A549 (cell line): Measurements from ENCODE around the gene EBLN2. TPM values are rescaled to one million over a fixed set of nuclear protein-coding genes. Genes with fewer than 3 reads are reported as not detected.

Experiments used
- ATAC-seq, 2 experiments: fragments of 200-7000 bp in 1 of 2; fragments of >200 bp in 1 of 2; cut with Nextera tagmentation in 1 of 2; cut with Tn5 transposase in 1 of 2; 3 replicates each; pipeline versions ENCODE4 v1.8.0 to v1.9.1; 2018 to 2020; ENCODE audit warnings: mild to moderate bottlenecking in 1 of 2, moderate library complexity in 1 of 2
- CTCF ChIA-PET: fragments of 300-600 bp; sonication (Branson Sonifier 250); formaldehyde crosslinking; extraction: SDS; loops from one replicate; lab custom pipeline; 2021; ENCODE audit warnings: antibody characterized with exemption, inconsistent platforms; lab: Yijun Ruan, JAX
- POLR2A ChIA-PET: fragments of 350-600 bp; formaldehyde crosslinking; extraction: SDS; loops from one replicate; lab custom pipeline; 2021; ENCODE audit warnings: antibody characterized with exemption, inconsistent platforms; lab: Yijun Ruan, JAX
- DNase-seq, 2 experiments: peaks; one replicate each; pipeline versions ENCODE4 v3.0.0 to v3.0.0-alpha.2; 2011 to 2016; ENCODE audit warnings: low read depth in 1 of 2, low spot score in 1 of 2
- FAIRE-seq: peaks from 2 replicates; lab custom pipeline; 2011; peaks lifted over from hg19 to GRCh38; lab: Jason Lieb, UNC
- H3K27ac ChIP-seq, 2 experiments: fragments of >200 bp; sonication (Bioruptor Twin); formaldehyde crosslinking; 3 replicates each; pipeline ENCODE4 v1.5.1; 2016 to 2017
- H3K4me1 ChIP-seq: fragments of >200 bp; sonication (Bioruptor Twin); formaldehyde crosslinking; 3 replicates; pipeline ENCODE4 v1.6.1; 2016
- H3K4me2 ChIP-seq: fragments of >200 bp; sonication (Bioruptor Twin); formaldehyde crosslinking; 3 replicates; pipeline ENCODE4 v1.6.1; 2016
- H3K4me3 ChIP-seq: fragments of >200 bp; sonication (Bioruptor Twin); formaldehyde crosslinking; 3 replicates; pipeline ENCODE4 v1.5.1; 2016
- H3K9me3 ChIP-seq: fragments of >200 bp; sonication (Bioruptor Twin); formaldehyde crosslinking; 3 replicates; pipeline ENCODE4 v1.6.1; 2016
- BHLHE40 ChIP-seq: IDR thresholded peaks from 2 replicates; pipeline ENCODE4 v1.6.1; 2012; ENCODE audit warnings: low read depth, low read length, inconsistent platforms
- CBX8 ChIP-seq: fragments of 200-600 bp; sonication (generic); IDR thresholded peaks from 2 replicates; pipeline ENCODE4 v1.6.1; 2016
- CHD4 ChIP-seq: fragments of 200-600 bp; sonication (generic); IDR thresholded peaks from 2 replicates; pipeline ENCODE4 v1.6.1; 2016; ENCODE audit warnings: antibody characterized with exemption, mild to moderate bottlenecking, borderline replicate concordance
- EP300 ChIP-seq, 2 experiments: fragments of >200 bp; sonication (Bioruptor Twin); formaldehyde crosslinking; IDR thresholded peaks; 2 replicates in 1 of 2; 3 replicates in 1 of 2; pipeline ENCODE4 v1.6.1; 2016 to 2017
- HDAC2 ChIP-seq: fragments of 200-600 bp; sonication (generic); IDR thresholded peaks from 2 replicates; pipeline ENCODE4 v1.6.1; 2016
- HEYL ChIP-seq: fragments of 250-450 bp; sonication (Bioruptor Pico); IDR thresholded peaks from 2 replicates; pipeline ENCODE4 v1.8.0; 2021; ENCODE audit warnings: mild to moderate bottlenecking, moderate library complexity
- JUN ChIP-seq, 2 experiments: fragments of >200 bp; sonication (Bioruptor Twin); formaldehyde crosslinking; IDR thresholded peaks; 2 replicates in 1 of 2; 3 replicates in 1 of 2; pipeline ENCODE4 v1.6.1; 2016 to 2017
- JUNB ChIP-seq: fragments of >200 bp; sonication (Bioruptor Twin); formaldehyde crosslinking; IDR thresholded peaks from 2 replicates; pipeline ENCODE4 v1.6.1; 2016
- KDM5A ChIP-seq: fragments of 200-600 bp; sonication (generic); IDR thresholded peaks from 2 replicates; pipeline ENCODE4 v1.6.1; 2016; ENCODE audit warnings: antibody characterized with exemption, mild to moderate bottlenecking
- MAFK ChIP-seq: fragments of 450-650 bp; IDR thresholded peaks from 2 replicates; pipeline ENCODE4 v1.6.1; 2014; ENCODE audit not compliant: partially characterized antibody
- MYC ChIP-seq: IDR thresholded peaks from 2 replicates; pipeline ENCODE4 v1.6.1; 2012; ENCODE audit warnings: mild to moderate bottlenecking, inconsistent platforms, low read length, improper control_type of control experiment, borderline replicate concordance
- NFE2L2 ChIP-seq: fragments of 150-350 bp; conservative IDR thresholded peaks from 2 replicates; pipeline ENCODE4 v1.6.1; 2014; ENCODE audit warnings: low read length
- NPAS2 ChIP-seq: fragments of 250-450 bp; sonication (Bioruptor Pico); IDR thresholded peaks from 2 replicates; pipeline ENCODE4 v1.8.0; 2022; ENCODE audit warnings: mild to moderate bottlenecking, moderate library complexity, borderline replicate concordance
- NR3C1 ChIP-seq: fragments of >200 bp; sonication (Bioruptor Twin); formaldehyde crosslinking; IDR thresholded peaks from 3 replicates; pipeline ENCODE4 v1.6.1; 2017
- PHF8 ChIP-seq: fragments of 200-600 bp; sonication (generic); IDR thresholded peaks from 2 replicates; pipeline ENCODE4 v1.6.1; 2016; ENCODE audit warnings: low read depth, mild to moderate bottlenecking, antibody characterized with exemption, moderate library complexity, borderline replicate concordance
- POLR2AphosphoS2 ChIP-seq: conservative IDR thresholded peaks from 2 replicates; pipeline ENCODE4 v1.6.1; 2012; ENCODE audit warnings: low read length, improper control_type of control experiment, inconsistent platforms
- RNF2 ChIP-seq: fragments of 200-600 bp; sonication (generic); IDR thresholded peaks from 2 replicates; pipeline ENCODE4 v1.6.1; 2016; ENCODE audit warnings: low read depth, mild to moderate bottlenecking, antibody characterized with exemption, moderate library complexity, borderline replicate concordance
- TP53 ChIP-seq: fragments of 250-450 bp; sonication (Bioruptor Pico); IDR thresholded peaks from 2 replicates; pipeline ENCODE4 v1.5.0; 2021; ENCODE audit warnings: mild to moderate bottlenecking, moderate library complexity
- ZNF302 ChIP-seq: fragments of 250-450 bp; sonication (Bioruptor Pico); IDR thresholded peaks from 2 replicates; pipeline ENCODE4 v1.9.0; 2021; ENCODE audit warnings: inconsistent platforms, mild to moderate bottlenecking, moderate library complexity
- ZSCAN20 ChIP-seq: fragments of 250-450 bp; sonication (Bioruptor Pico); IDR thresholded peaks from 2 replicates; pipeline ENCODE4 v1.8.0; 2022; ENCODE audit warnings: mild to moderate bottlenecking, moderate library complexity
- WGBS: methylation state at CpG from one replicate; pipeline ENCODE4 v1.1.6; 2017; ENCODE audit errors: missing lambda C conversion rate; 5-methylcytosine and 5-hydroxymethylcytosine counted together
- polyA plus RNA-seq, 4 experiments: library from polyadenylated mRNA; depleted of rRNA in 3 of 4; stranded (reverse); fragments of >200 nt; fragmentation: RNase III in 1 of 4; extraction: RNeasy Plus Mini Kit Qiagen cat#74134 plus additional on column Dnase treatment in 1 of 4; gene quantifications; 2 replicates in 3 of 4; 3 replicates in 1 of 4; pipeline ENCODE4 v1.2.3, GENCODE V29; 2011 to 2017
- TF ChIP-seq, protein P1 (sequence below): fragments of >200 bp; sonication (Bioruptor Twin); formaldehyde crosslinking; IDR thresholded peaks from 3 replicates; pipeline ENCODE4 v1.6.1; 2016
- TF ChIP-seq, protein P2 (sequence below): fragments of 150-350 bp; IDR thresholded peaks from 2 replicates; pipeline ENCODE4 v1.6.1; 2014; ENCODE audit warnings: low read depth, mild to moderate bottlenecking, low read length
- TF ChIP-seq, protein P3 (sequence below): fragments of >200 bp; sonication (Bioruptor Twin); formaldehyde crosslinking; IDR thresholded peaks from 3 replicates; pipeline ENCODE4 v1.5.1; 2016
- TF ChIP-seq, protein P4 (sequence below): fragments of 450-650 bp; IDR thresholded peaks from 2 replicates; pipeline ENCODE4 v1.6.1; 2014; ENCODE audit warnings: antibody characterized with exemption
- TF ChIP-seq, protein P5 (sequence below): fragments of 250-450 bp; sonication (Bioruptor Pico); IDR thresholded peaks from 2 replicates; pipeline ENCODE4 v1.5.0; 2021; ENCODE audit warnings: mild to moderate bottlenecking, moderate library complexity, borderline replicate concordance
- TF ChIP-seq, protein P6 (sequence below): IDR thresholded peaks from 2 replicates; pipeline ENCODE4 v1.6.1; 2012

EBLN2 gene
- polyA plus RNA-seq, 2 of the 4 experiments (the other 2 are of a cell fraction): 1.4 to 4.1 TPM

DNA sequence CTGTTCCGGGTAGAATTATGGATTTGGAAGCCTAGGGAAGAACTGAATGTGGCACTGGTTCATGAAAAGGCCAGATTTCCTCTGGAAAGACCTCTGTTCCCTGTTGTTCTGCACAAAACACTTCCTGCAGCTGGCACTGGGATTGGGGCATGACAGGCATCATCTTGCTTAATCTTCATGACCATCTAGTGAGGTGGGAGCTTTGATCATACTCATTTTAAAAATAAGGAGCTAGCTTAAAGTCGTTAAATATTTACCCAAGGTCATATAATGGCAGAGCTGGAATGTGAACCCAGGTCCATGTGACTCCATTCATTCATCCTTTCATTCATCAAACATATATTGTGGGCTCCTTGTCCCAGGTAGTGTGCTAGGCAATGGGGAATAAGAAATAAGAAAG, 40.4 kb downstream of the EBLN2 start:
- Histone ChIP-seq H3K4me3 (no peak overlapping the region), H3K27ac (no peak overlapping the region), H3K9me3 (no peaks in the 10 kb centered on the region), H3K4me2 (no peak overlapping the region), H3K4me1 (no peaks in the 10 kb centered on the region)
- DNase-seq: no peak
- FAIRE-seq: no peak
- ChIA-PET POLR2A (no interaction called here), CTCF (interaction anchor here (0.7 to 9.4 kb wide), 17 partner anchors 8 to 406 kb away, joined by 3 to 77 read pairs (median 5); no protein-coding TSS in a partner anchor)
- WGBS: 0% methylated on average over 2 of the region's 2 CpGs
- TF ChIP-seq, protein P1, sequence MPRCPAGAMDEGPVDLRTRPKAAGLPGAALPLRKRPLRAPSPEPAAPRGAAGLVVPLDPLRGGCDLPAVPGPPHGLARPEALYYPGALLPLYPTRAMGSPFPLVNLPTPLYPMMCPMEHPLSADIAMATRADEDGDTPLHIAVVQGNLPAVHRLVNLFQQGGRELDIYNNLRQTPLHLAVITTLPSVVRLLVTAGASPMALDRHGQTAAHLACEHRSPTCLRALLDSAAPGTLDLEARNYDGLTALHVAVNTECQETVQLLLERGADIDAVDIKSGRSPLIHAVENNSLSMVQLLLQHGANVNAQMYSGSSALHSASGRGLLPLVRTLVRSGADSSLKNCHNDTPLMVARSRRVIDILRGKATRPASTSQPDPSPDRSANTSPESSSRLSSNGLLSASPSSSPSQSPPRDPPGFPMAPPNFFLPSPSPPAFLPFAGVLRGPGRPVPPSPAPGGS: no peak
- TF ChIP-seq KDM5A (no peak), HEYL (CRISPR knock-in tag) (no peak), RNF2 (no peak), PHF8 (no peak), MAFK (no peak), NFE2L2 (no peak), JUN (IDR thresholded peaks at IDR 0.05) (no peak), MYC (no peak), NR3C1 (no peak), HDAC2 (no peak), BHLHE40 (no peak), POLR2AphosphoS2 (no peak), NPAS2 (CRISPR knock-in tag) (no peak)
- TF ChIP-seq, protein P2, sequence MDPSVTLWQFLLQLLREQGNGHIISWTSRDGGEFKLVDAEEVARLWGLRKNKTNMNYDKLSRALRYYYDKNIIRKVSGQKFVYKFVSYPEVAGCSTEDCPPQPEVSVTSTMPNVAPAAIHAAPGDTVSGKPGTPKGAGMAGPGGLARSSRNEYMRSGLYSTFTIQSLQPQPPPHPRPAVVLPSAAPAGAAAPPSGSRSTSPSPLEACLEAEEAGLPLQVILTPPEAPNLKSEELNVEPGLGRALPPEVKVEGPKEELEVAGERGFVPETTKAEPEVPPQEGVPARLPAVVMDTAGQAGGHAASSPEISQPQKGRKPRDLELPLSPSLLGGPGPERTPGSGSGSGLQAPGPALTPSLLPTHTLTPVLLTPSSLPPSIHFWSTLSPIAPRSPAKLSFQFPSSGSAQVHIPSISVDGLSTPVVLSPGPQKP: no peak
- TF ChIP-seq, protein P3, sequence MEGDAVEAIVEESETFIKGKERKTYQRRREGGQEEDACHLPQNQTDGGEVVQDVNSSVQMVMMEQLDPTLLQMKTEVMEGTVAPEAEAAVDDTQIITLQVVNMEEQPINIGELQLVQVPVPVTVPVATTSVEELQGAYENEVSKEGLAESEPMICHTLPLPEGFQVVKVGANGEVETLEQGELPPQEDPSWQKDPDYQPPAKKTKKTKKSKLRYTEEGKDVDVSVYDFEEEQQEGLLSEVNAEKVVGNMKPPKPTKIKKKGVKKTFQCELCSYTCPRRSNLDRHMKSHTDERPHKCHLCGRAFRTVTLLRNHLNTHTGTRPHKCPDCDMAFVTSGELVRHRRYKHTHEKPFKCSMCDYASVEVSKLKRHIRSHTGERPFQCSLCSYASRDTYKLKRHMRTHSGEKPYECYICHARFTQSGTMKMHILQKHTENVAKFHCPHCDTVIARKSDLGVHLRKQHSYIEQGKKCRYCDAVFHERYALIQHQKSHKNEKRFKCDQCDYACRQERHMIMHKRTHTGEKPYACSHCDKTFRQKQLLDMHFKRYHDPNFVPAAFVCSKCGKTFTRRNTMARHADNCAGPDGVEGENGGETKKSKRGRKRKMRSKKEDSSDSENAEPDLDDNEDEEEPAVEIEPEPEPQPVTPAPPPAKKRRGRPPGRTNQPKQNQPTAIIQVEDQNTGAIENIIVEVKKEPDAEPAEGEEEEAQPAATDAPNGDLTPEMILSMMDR: no peak
- TF ChIP-seq, protein P4, sequence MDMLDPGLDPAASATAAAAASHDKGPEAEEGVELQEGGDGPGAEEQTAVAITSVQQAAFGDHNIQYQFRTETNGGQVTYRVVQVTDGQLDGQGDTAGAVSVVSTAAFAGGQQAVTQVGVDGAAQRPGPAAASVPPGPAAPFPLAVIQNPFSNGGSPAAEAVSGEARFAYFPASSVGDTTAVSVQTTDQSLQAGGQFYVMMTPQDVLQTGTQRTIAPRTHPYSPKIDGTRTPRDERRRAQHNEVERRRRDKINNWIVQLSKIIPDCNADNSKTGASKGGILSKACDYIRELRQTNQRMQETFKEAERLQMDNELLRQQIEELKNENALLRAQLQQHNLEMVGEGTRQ: no peak
- no peak for ATAC-seq

DNA sequence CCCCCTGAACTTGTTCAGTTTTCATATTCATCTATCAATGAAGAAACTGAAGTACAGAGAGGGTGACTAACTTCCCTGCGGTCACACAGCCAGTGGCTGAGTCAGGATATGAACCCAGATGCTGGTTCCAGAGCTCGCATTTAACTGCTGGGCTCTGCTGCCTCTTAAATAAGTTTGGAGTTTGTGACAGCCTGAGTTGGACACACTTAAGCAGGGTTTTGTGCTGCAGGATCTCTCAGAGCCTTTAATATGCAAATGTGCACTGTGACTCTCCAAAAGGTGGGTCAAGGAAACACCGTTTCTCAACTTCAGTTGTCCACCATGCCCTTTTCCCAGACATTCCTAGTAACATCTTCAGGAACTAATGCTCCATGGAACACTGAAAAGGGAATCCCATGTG, 45.8 kb downstream of the EBLN2 start:
- DNase-seq (no peak), ATAC-seq (no peak), FAIRE-seq (no peak)
- ChIA-PET CTCF (interaction anchor here (0.7 to 9.4 kb wide), 2 partner anchors 20 to 395 kb away, joined by 3 to 77 read pairs; no protein-coding TSS in a partner anchor), POLR2A (no interaction called here)
- H3K4me1 ChIP-seq: no peaks in the 10 kb centered on the region
- H3K9me3 ChIP-seq: no peaks in the 10 kb centered on the region
- no peak overlapping the region for H3K4me3 ChIP-seq
- TF ChIP-seq MAFK (no peak), PHF8 (no peak), CBX8 (no peak), ZSCAN20 (CRISPR knock-in tag) (no peak), CHD4 (no peak), HDAC2 (no peak), TP53 (CRISPR knock-in tag) (no peak), JUNB (no peak), EP300 (IDR thresholded peaks at IDR 0.05) (no peak), POLR2AphosphoS2 (no peak), MYC (no peak), ZNF302 (CRISPR knock-in tag) (no peak)
- TF ChIP-seq, protein P5, sequence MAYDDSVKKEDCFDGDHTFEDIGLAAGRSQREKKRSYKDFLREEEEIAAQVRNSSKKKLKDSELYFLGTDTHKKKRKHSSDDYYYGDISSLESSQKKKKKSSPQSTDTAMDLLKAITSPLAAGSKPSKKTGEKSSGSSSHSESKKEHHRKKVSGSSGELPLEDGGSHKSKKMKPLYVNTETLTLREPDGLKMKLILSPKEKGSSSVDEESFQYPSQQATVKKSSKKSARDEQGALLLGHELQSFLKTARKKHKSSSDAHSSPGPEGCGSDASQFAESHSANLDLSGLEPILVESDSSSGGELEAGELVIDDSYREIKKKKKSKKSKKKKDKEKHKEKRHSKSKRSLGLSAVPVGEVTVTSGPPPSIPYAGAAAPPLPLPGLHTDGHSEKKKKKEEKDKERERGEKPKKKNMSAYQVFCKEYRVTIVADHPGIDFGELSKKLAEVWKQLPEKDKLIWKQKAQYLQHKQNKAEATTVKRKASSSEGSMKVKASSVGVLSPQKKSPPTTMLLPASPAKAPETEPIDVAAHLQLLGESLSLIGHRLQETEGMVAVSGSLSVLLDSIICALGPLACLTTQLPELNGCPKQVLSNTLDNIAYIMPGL (CRISPR knock-in tag): no peak
- TF ChIP-seq, protein P6, sequence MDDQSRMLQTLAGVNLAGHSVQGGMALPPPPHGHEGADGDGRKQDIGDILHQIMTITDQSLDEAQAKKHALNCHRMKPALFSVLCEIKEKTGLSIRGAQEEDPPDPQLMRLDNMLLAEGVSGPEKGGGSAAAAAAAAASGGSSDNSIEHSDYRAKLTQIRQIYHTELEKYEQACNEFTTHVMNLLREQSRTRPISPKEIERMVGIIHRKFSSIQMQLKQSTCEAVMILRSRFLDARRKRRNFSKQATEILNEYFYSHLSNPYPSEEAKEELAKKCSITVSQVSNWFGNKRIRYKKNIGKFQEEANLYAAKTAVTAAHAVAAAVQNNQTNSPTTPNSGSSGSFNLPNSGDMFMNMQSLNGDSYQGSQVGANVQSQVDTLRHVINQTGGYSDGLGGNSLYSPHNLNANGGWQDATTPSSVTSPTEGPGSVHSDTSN: no peak
- WGBS: 57% methylated on average over 3 of the region's 3 CpGs
- no peak overlapping the region for H3K4me2 ChIP-seq
- H3K27ac ChIP-seq: no peak overlapping the region
